ENCODE results near the gene TBC1D4. TPM values are rescaled to one million over a fixed set of nuclear protein-coding genes. Genes with fewer than 3 reads are reported as not detected.

The TBC1D4 gene
- total and polyA plus RNA-seq, 2 experiments from 2014 or later: 18.7 to 38.2 TPM

- H3K27me3 ChIP-seq (ENCODE audit: insufficient read depth): peaks cover 5% of the 10 kb centered on the region
- Mint-ChIP-seq H3K9me3 (no peaks in the 10 kb centered on the region), H3K4me1 (peaks cover 22% of the 10 kb centered on the region), H3K27me3 (ENCODE audit: insufficient read depth, low read depth, poor library complexity) (peaks cover 1% of the 10 kb centered on the region), H3K27ac (no peak overlapping the region), H3K36me3 (ENCODE audit: low read depth) (no peaks in the 10 kb centered on the region), H3K4me3 (no peak overlapping the region)
- DNase-seq (ENCODE audit: low spot score) (no peak), ATAC-seq (no peak)
- H3K9me2 ChIP-seq (ENCODE audit: insufficient read depth): no peaks in the 10 kb centered on the region
- TF ChIP-seq REST (IDR thresholded peaks at IDR 0.05; ENCODE audit: unreplicated experiment): no peak
- TF ChIP-seq STAT1 (IDR thresholded peaks at IDR 0.05; ENCODE audit: unreplicated experiment): no peak
- no peak for TF ChIP-seq POLR2AphosphoS5 (IDR thresholded peaks at IDR 0.05; ENCODE audit: low read depth)
- no peak for TF ChIP-seq CREB1 (CRISPR knock-in tag; IDR thresholded peaks at IDR 0.05; ENCODE audit: low read depth)
- TF ChIP-seq EZH2phosphoT487 (IDR thresholded peaks at IDR 0.05; ENCODE audit: unreplicated experiment): no peak
- TF ChIP-seq EZH2 (IDR thresholded peaks at IDR 0.05; ENCODE audit: low read depth, unreplicated experiment): no peak
- no peak for TF ChIP-seq CTCF (conservative IDR thresholded peaks at IDR 0.05; ENCODE audit: low read depth in 2 of 2)
- no peaks in the 10 kb centered on the region for H3K36me3 ChIP-seq (ENCODE audit: insufficient read depth)
- no peak overlapping the region for H3K27ac ChIP-seq (ENCODE audit: low read depth)
- no peak overlapping the region for H2AFZ ChIP-seq
- no peaks in the 10 kb centered on the region for H3F3A ChIP-seq (replicated peaks; ENCODE audit: low read depth)
- H4K20me1 ChIP-seq (replicated peaks; ENCODE audit: insufficient read depth): peaks cover 16% of the 10 kb centered on the region
- no peak overlapping the region for H3K4me2 ChIP-seq
- peaks cover 4% of the 10 kb centered on the region for H3K4me1 ChIP-seq (ENCODE audit: insufficient read depth)
- H3K4me3 ChIP-seq: no peak overlapping the region
- peaks cover 93% of the 10 kb centered on the region for H3K79me2 ChIP-seq (replicated peaks; ENCODE audit: insufficient read depth)
Measured at GRCh38 chr13:75474956-75475355, 7.0 kb downstream of the TBC1D4 start.

- Histone ChIP-seq H3K4me1 (ENCODE audit: insufficient read depth) (peaks cover 4% of the 10 kb centered on the region), H2AFZ (no peak overlapping the region), H3K4me3 (no peak overlapping the region), H3K27ac (ENCODE audit: low read depth) (no peak overlapping the region), H3K36me3 (ENCODE audit: insufficient read depth) (no peaks in the 10 kb centered on the region), H3K4me2 (no peak overlapping the region), H3K27me3 (ENCODE audit: insufficient read depth) (no peaks in the 10 kb centered on the region), H4K20me1 (replicated peaks; ENCODE audit: insufficient read depth) (peaks cover 11% of the 10 kb centered on the region), H3F3A (replicated peaks; ENCODE audit: low read depth) (no peaks in the 10 kb centered on the region), H3K79me2 (replicated peaks; ENCODE audit: insufficient read depth) (peaks cover 84% of the 10 kb centered on the region), H3K9me2 (ENCODE audit: insufficient read depth) (no peaks in the 10 kb centered on the region)
- Mint-ChIP-seq H3K4me3 (no peak overlapping the region), H3K9me3 (no peaks in the 10 kb centered on the region), H3K4me1 (peaks cover 21% of the 10 kb centered on the region), H3K36me3 (ENCODE audit: low read depth) (peaks cover 7% of the 10 kb centered on the region; the same call in 1 of the 3 replicates), H3K27ac (no peak overlapping the region), H3K27me3 (ENCODE audit: insufficient read depth, low read depth, poor library complexity) (peaks cover 1% of the 10 kb centered on the region)
- ATAC-seq (no peak), DNase-seq (ENCODE audit: low spot score) (no peak)
- no peak for TF ChIP-seq ZNF331 (CRISPR knock-in tag; IDR thresholded peaks at IDR 0.05; ENCODE audit: low read depth)
- no peak for TF ChIP-seq ETS1 (IDR thresholded peaks at IDR 0.05)
- TF ChIP-seq CREB1 (CRISPR knock-in tag; IDR thresholded peaks at IDR 0.05; ENCODE audit: low read depth): no peak
- TF ChIP-seq NANOG (IDR thresholded peaks at IDR 0.05; ENCODE audit: borderline replicate concordance): no peak
- TF ChIP-seq EZH2phosphoT487 (IDR thresholded peaks at IDR 0.05; ENCODE audit: unreplicated experiment): no peak
- TF ChIP-seq REST (IDR thresholded peaks at IDR 0.05; ENCODE audit: unreplicated experiment): no peak
- TF ChIP-seq JUNB (IDR thresholded peaks at IDR 0.05; ENCODE audit: unreplicated experiment): no peak
Measured at GRCh38 chr13:75473468-75473867, 8.5 kb downstream of the TBC1D4 start.
